Measurements from ENCODE around the gene THAP11.

DNA sequence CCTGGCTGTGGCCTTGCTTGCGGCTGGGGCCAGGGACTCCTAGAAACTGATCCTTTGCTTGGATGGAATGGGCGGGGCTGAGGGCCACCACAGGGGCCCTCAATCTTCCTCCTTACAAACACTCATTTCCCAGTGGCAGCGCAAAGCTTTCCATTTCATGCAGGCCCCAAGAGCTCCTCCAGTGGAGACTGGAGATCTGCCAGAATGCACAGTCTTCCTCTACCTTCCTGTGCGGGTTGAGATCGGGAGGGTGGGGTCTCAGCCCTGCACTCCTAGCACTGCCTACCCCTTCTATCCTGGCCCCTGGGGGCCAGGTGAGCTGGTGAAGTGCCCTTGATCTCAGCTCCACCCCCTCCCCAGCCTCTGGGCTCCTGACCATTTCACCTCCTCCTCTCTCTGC is 44.3 kb downstream of the THAP11 start:
- no peak for TF ChIP-seq EZH2 (IDR thresholded peaks at IDR 0.05; ENCODE audit: insufficient read depth, poor library complexity, severe bottlenecking)
- no peak for TF ChIP-seq EZH2phosphoT487 (IDR thresholded peaks at IDR 0.05; ENCODE audit: insufficient read depth, low read depth)

Data from GM23248 (cell line).